Calu3 (cell line): Measurements from ENCODE around the gene FGF5. TPM values are rescaled to one million over a fixed set of nuclear protein-coding genes. Genes with fewer than 3 reads are reported as not detected.

Experiments used
- BruUV-seq: library from RNA; stranded (reverse); fragments of 400-500 nt; replicated peaks from 2 replicates; lab custom pipeline; 2021; lab: Mats Ljungman, UMichigan
- CTCF ChIA-PET: fragments of 300-600 bp; sonication (Branson Sonifier 250); formaldehyde crosslinking; loops from one replicate; lab custom pipeline; 2022; ENCODE audit warnings: antibody characterized with exemption; lab: Charles Lee
- DNase-seq: peaks from one replicate; pipeline ENCODE4 v3.0.0; 2022
- H3K27ac Mint-ChIP-seq: one replicate; pipeline ENCODE4 v1.8.0; 2022; ENCODE audit warnings: mixed read lengths; ENCODE audit not compliant: unreplicated experiment
- H3K27me3 Mint-ChIP-seq: one replicate; pipeline ENCODE4 v1.8.0; 2022; ENCODE audit warnings: mixed read lengths; ENCODE audit not compliant: unreplicated experiment
- H3K36me3 Mint-ChIP-seq: one replicate; pipeline ENCODE4 v1.8.0; 2022; ENCODE audit warnings: mild to moderate bottlenecking, moderate library complexity, mixed read lengths; ENCODE audit not compliant: insufficient read depth, unreplicated experiment
- H3K4me1 Mint-ChIP-seq: one replicate; pipeline ENCODE4 v1.8.0; 2022; ENCODE audit warnings: mild to moderate bottlenecking, low read depth, mixed read lengths; ENCODE audit not compliant: unreplicated experiment
- H3K4me3 Mint-ChIP-seq: one replicate; pipeline ENCODE4 v1.8.0; 2022; ENCODE audit warnings: mild to moderate bottlenecking, low read depth, moderate library complexity, mixed read lengths; ENCODE audit not compliant: unreplicated experiment
- H3K9me3 Mint-ChIP-seq: one replicate; pipeline ENCODE4 v1.8.0; 2022; ENCODE audit warnings: low read depth, mixed read lengths; ENCODE audit not compliant: unreplicated experiment
- intact Hi-C: fragments of 100-400 bp; cut with micrococcal nuclease; formaldehyde crosslinking; loops from one replicate; pipeline ENCODE4 v1.10.0; 2022; ENCODE audit not compliant: unreplicated experiment
- total RNA-seq: library from RNA; stranded (reverse); gene quantifications from 2 replicates; pipeline ENCODE4 v1.2.3, GENCODE V29; 2022
- TF ChIP-seq, protein P1 (sequence below): fragments of 200-600 bp; IDR thresholded peaks from one replicate; pipeline ENCODE4 v1.8.0; 2022; ENCODE audit warnings: antibody characterized with exemption; ENCODE audit not compliant: unreplicated experiment

FGF5 gene
- total RNA-seq, 1 experiment from 2014 or later = 0.50 TPM

DNA sequence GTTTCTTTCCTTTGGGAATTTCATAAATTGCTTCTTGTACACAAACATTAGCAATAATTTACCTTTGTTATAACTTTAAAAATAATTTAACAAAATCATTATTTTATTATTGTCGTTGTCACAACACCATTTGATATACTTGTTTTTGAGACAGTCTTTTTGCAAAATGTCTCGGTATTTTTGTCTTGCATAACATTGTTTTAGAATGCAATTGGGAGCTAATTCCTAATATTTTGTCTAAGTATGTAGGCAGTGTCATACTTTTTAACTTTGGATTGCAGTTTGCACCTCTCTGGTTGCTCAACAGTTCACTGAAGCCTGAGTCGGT is 68.7 kb downstream of the FGF5 start:
- Mint-ChIP-seq H3K4me1 (no peaks in the 10 kb centered on the region), H3K27me3 (no peaks in the 10 kb centered on the region), H3K9me3 (no peaks in the 10 kb centered on the region), H3K4me3 (peak overlapping the region; percentile 96), H3K27ac (no peak overlapping the region), H3K36me3 (peaks cover 8% of the 10 kb centered on the region)
- no TSS peak for BruUV-seq
- intact Hi-C loops = loop anchor here (2.0 to 10.0 kb wide), 2 partner anchors 114 to 1380 kb away; no protein-coding TSS in a partner anchor
- DNase-seq = no peak
- TF ChIP-seq, protein P1, sequence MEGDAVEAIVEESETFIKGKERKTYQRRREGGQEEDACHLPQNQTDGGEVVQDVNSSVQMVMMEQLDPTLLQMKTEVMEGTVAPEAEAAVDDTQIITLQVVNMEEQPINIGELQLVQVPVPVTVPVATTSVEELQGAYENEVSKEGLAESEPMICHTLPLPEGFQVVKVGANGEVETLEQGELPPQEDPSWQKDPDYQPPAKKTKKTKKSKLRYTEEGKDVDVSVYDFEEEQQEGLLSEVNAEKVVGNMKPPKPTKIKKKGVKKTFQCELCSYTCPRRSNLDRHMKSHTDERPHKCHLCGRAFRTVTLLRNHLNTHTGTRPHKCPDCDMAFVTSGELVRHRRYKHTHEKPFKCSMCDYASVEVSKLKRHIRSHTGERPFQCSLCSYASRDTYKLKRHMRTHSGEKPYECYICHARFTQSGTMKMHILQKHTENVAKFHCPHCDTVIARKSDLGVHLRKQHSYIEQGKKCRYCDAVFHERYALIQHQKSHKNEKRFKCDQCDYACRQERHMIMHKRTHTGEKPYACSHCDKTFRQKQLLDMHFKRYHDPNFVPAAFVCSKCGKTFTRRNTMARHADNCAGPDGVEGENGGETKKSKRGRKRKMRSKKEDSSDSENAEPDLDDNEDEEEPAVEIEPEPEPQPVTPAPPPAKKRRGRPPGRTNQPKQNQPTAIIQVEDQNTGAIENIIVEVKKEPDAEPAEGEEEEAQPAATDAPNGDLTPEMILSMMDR = no peak
- CTCF ChIA-PET = interaction anchor here (0.7 to 2.2 kb wide), 6 partner anchors 69 to 1383 kb away, joined by 3 to 5 read pairs (median 3); no protein-coding TSS in a partner anchor

DNA sequence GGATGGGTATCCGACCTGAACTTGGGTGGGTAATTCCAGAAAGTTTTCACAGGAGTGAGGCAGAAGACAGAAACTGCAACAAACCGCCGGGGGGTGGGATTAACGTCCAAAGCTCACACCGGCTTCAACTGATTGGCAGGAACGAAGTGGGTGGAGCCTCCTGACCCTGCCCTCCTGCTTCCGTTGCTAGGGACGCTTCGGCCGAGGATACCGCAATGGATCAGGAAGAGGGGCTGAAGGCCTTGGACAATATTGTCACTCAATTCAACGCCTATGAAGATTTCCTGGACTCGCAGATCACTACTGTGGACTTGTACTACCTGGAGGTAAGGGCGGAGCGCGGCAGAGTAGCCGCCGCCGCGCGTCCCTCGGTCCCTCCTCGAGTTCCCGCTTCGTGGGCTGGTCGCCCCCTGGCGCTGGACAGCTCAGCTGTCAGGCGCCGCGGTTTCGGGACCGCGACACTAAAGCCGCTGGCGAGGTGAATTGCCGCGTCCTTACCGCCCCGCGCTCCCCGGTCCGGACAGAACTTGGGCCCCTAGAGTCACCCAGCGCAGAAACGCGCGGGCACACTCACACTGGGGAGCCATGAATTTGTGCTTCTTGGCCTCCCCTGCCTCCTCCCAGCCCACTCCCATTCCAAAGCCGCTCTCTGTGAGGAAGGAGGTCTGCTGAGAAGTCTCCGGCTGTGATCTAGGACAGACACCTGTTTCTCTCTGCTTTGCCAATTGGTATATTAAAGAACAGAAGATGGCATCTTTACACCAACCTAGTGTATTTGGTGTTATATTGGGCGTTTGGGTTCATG is 69.3 kb downstream of the FGF5 start, which contains the start of gene CFAP299:
CFAP299 (plus strand) TSS at position 177 of the 805 bp plus-strand sequence.
- no peaks in the 10 kb centered on the region for H3K27me3 Mint-ChIP-seq
- TF ChIP-seq, protein P1 = peak; percentile 49
- no TSS peak for BruUV-seq
- H3K4me3 Mint-ChIP-seq = peak within 1 kb of the TSS; percentile 96
- no peaks in the 10 kb centered on the region for H3K9me3 Mint-ChIP-seq
- CTCF ChIA-PET = interaction anchor here (0.7 to 2.2 kb wide), 7 partner anchors 70 to 1384 kb away, joined by 3 to 5 read pairs (median 3); no protein-coding TSS in a partner anchor
- peak; percentile 83 for DNase-seq
- H3K27ac Mint-ChIP-seq = no peak within 1 kb of the TSS
- H3K4me1 Mint-ChIP-seq = no peaks in the 10 kb centered on the region
- H3K36me3 Mint-ChIP-seq = peaks cover 8% of the 10 kb centered on the region
- intact Hi-C loops = loop anchor here (2.0 to 10.0 kb wide), 2 partner anchors 115 to 1381 kb away; no protein-coding TSS in a partner anchor

DNA sequence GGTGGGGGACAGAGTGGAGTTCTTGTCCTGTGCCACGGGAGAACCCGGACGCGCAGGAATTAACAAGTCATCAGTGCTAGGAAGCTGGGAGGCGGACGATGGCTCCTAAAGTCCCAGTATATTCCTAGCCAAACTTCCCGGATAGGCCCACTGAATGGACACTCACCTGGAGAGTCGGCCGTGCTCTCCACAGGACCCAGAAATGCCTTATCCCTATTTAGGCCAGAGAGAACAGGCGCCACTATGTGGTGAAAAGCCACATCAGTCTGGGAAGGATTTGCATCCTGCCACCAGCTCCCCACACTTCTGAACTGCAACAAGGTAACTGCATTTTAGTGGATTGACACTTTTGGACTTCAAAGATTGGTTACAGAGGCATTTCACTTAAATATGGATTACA is 70.1 kb downstream of the FGF5 start:
- Mint-ChIP-seq H3K36me3 (peaks cover 8% of the 10 kb centered on the region), H3K4me3 (peak overlapping the region; percentile 96), H3K4me1 (no peaks in the 10 kb centered on the region), H3K27me3 (no peaks in the 10 kb centered on the region), H3K27ac (no peak overlapping the region), H3K9me3 (no peaks in the 10 kb centered on the region)
- CTCF ChIA-PET = interaction anchor here (1.1 to 2.2 kb wide), 2 partner anchors 116 to 1384 kb away, joined by 4 to 5 read pairs; no protein-coding TSS in a partner anchor
- no TSS peak for BruUV-seq
- TF ChIP-seq, protein P1 = no peak
- DNase-seq = peak; percentile 30
- intact Hi-C loops = loop anchor here (10.0 kb wide), 1 partner anchor 1382 kb away; no protein-coding TSS in a partner anchor

DNA sequence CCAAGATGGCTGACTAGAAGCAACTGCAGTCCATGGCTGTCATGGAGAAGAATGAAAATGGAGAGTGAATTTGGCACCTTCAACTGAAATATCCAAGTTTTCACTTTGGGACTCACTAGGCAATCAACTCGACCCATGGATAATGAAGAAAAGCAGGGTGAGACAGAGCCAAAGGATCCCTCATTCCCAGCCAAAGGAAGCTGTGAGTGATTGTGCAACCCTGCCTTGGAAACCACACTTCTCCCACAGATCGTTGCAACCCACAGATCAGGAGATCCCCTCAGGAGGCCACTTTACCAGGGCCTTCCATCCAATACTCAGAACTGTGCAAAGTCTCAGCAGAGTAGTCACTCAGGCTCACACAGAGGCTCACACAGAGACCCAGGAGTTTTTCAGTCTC is 73.6 kb downstream of the FGF5 start:
- Mint-ChIP-seq H3K27ac (no peak overlapping the region), H3K36me3 (peaks cover 8% of the 10 kb centered on the region), H3K27me3 (peaks cover 12% of the 10 kb centered on the region), H3K9me3 (no peaks in the 10 kb centered on the region), H3K4me3 (no peak overlapping the region), H3K4me1 (no peaks in the 10 kb centered on the region)
- CTCF ChIA-PET = no interaction called here
- BruUV-seq = no TSS peak
- DNase-seq = no peak
- TF ChIP-seq, protein P1 = no peak
- intact Hi-C loops = no loop called here

Other genes with a start within 250 kb of the FGF5 start
- gene ANTXR2, start 193.4 kb upstream of the FGF5 start, total RNA-seq = 21.6 and 23.6 TPM in 2 replicates
- gene PRDM8, start 69.2 kb upstream of the FGF5 start, total RNA-seq = 1.8 and 2.4 TPM in 2 replicates
- gene CFAP299, start 69.1 kb downstream of the FGF5 start, total RNA-seq = not detected in 2 replicates